Activated CD4-positive, CD25-positive, alpha-beta regulatory T cell treated with anti-CD3 and anti-CD28 coated beads, Interleukin-2, amount 50 U/mL, for 16 hours (primary cell): Measurements from ENCODE around the gene FAHD1.
"Not testable (repeated sequence)": the region's sequence is repeated elsewhere in the genome, so short reads cannot be mapped to it uniquely, and the experiment has no call there.

Experiments
- DNase-seq: peaks from one replicate; pipeline ENCODE4 v3.0.0-alpha.2; 2020; ENCODE audit warnings: low read depth, low spot score

Gene FAHD1

DNA sequence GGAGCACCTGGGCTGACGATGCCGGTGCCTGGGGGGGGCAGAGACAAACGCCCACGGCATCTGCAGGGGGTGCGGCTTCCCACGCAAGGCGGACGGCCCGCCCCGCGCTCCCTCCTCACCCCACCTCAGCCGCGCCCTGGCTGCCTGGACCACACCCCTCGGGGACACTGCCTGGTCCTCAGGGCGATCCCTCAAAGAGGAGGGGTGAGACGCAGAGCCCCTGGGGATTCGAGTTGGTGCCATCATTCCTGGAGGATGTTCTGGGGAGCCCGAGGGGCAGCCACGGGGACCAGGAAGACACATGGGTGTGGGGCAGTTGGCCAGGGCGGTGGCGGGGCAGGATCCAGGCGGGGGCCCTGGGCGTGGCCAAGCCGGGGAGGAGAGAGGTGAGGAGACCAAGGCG is 37.4 kb upstream of the FAHD1 start:
- DNase-seq: no peak

- no peak for DNase-seq
Measured at GRCh38 chr16:1790261-1790610, 36.8 kb upstream of the FAHD1 start.

DNA sequence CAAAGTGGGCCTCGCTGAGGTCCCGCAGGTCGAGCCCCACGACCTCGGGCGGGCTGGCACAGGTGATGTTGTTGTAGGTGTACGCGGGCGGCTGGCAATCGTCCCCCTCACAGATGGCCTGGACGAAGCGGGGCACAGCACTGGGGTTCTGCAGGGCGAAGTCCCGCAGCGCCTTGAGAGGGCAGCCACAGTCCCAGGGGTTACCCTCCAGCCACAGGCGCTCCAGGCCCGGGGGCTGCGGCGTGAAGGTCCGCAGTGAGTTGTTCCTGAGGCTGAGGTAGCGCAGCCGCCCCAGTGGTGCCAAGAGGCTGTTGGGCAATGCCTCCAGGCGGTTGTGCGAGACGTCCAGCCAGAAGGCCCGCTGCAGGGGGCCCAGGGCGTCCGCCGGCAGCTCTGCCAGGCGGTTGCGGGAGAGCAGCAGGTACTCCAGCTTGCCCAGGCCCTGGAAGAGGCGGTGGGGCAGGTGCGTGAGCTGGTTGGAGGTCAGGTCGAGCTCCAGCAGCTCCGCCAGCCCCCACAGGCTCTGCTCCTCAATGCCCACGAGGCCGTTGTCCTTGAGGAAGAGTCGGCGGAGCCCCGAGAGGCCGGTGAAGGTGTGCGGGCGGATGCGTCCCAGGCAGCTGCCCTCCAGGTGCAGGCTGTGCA is 36.3 kb upstream of the FAHD1 start:
- no peak for DNase-seq

GRCh38 chr16:1791256-1791942 is 35.6 kb upstream of the FAHD1 start:
- DNase-seq: no peak

- DNase-seq: no peak
Measured at GRCh38 chr16:1791943-1792812, 34.8 kb upstream of the FAHD1 start.

GRCh38 chr16:1792836-1793577 is 34.0 kb upstream of the FAHD1 start:
- no peak for DNase-seq

DNA sequence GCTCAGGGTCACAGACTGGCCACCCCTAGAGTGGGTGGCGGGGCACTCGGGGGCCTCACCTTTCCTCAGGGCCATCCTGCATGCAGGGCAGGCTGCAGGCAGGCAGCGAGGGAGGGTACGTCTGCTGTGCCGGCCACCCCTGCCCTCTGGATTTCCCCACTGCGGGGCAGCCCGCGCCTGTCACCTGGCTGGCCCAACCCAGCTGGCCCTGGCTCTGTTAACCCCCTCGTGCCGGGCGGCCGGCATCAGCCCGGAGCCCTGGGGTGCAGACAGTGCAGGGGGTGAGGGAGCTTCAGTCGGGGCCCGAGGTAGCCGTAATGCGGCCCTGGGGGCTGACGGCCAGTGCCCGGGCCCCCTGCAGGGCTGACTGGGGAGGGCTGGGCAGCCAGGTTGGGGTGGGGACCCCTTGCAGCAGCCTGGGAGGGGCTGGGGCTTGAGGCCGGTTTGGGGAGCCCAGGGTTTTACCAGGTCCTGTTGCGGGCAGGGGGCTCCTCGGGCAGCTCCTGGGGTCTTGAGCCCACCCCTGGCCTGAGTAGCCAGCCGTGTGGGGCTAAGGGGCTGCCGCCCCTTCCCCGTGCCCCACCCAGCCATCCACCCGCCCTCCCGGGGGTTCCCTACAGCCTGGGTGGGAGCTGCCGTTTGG is 33.3 kb upstream of the FAHD1 start, which contains the start of gene IGFALS:
TSS of gene IGFALS (minus strand) at position 128 of the 643 bp plus-strand sequence. CDS start at position 75, 53 bp downstream.
- DNase-seq: no peak

- no peak for DNase-seq
Measured at GRCh38 chr16:1794221-1794871, 32.7 kb upstream of the FAHD1 start.

GRCh38 chr16:1794908-1795666 is 31.9 kb upstream of the FAHD1 start:
- no peak for DNase-seq

DNA sequence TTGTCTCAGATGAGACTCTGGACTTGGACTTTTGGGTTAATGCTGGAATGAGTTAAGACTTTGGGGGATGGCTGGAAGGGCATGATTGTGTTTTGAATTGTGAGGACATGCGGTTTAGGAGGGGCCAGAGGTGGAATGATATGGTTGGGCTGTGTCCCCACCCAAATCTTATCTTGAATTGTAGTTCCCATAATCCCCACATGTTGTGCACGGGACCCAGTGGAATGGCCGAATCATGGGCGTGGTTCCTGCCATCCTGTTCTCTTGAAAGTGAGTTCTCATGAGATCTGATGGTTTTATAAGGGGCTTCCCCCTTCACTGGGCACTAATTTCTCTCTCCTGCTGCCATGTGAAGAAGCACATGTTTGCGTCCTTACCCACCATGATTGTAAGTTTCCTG is 27.7 kb upstream of the FAHD1 start:
- not testable (repeated sequence) for DNase-seq

DNA sequence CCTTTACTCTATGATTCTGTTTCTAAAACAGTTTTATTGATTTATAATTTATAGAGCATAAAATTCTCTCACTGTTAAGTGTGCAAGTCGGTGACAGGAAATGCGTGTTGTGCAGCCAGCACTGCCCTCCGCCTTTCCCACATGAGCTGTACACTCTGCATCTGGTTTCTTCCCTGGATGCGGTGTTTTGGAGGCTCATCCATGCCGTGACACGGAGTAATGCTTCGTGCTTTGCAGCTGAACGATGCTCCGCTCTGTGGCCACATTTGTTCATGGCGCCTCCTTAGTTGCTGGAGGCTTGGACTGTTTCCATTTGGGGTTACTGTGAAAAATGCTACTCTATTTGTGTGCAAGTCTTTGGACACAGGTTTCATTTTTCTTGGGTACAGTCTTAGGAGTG is 26.3 kb upstream of the FAHD1 start:
- DNase-seq: no peak

DNA sequence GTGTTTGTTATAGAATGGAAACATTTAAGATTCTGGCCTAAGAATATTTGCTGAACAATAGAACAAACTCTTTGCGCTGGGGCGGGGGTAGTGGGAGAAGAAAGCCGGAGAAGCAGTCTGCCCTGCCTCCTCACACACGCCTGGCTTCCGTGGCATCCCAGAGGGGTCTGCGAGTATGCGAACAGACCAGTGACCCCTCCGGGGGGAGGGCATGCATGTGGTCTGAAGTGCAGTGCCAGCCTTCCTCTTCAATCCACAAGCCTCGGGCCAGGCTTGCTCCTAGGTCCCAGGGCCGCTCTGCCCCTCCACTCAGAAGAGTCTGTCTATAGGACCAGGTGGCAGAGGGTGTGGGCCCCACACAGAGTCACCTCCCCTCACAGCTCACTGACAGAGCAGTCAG is 19.4 kb upstream of the FAHD1 start:
- no peak for DNase-seq

DNA sequence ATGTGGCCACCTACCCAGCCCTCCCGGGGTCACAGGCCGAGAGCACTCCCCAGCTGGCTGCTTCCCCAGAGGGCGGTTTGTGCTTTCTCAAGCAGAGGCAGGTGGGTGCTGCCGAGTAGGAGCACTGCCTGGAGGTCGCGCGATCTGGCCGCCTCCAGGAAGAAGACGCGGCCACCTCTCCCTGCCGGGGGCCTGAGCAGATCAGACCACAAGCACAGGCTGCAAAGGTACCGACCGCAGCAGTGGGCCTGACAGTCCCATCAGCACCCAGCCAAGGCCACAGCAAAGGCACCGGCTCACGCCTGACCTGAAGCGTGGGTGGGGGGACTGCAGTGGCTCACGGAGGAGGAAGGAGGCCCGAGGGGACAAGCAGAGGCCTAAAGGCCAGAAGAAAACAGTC is 18.3 kb upstream of the FAHD1 start:
- DNase-seq: no peak

GRCh38 chr16:1809281-1809801 is 17.7 kb upstream of the FAHD1 start:
- no peak for DNase-seq

- DNase-seq: no peak
Measured at GRCh38 chr16:1810106-1810505, 16.9 kb upstream of the FAHD1 start.

- DNase-seq: no peak
Measured at GRCh38 chr16:1810536-1810935, 16.5 kb upstream of the FAHD1 start.

GRCh38 chr16:1812732-1813163 is 14.3 kb upstream of the FAHD1 start:
- DNase-seq: no peak

GRCh38 chr16:1815461-1815860 is 11.5 kb upstream of the FAHD1 start:
- DNase-seq: no peak

DNA sequence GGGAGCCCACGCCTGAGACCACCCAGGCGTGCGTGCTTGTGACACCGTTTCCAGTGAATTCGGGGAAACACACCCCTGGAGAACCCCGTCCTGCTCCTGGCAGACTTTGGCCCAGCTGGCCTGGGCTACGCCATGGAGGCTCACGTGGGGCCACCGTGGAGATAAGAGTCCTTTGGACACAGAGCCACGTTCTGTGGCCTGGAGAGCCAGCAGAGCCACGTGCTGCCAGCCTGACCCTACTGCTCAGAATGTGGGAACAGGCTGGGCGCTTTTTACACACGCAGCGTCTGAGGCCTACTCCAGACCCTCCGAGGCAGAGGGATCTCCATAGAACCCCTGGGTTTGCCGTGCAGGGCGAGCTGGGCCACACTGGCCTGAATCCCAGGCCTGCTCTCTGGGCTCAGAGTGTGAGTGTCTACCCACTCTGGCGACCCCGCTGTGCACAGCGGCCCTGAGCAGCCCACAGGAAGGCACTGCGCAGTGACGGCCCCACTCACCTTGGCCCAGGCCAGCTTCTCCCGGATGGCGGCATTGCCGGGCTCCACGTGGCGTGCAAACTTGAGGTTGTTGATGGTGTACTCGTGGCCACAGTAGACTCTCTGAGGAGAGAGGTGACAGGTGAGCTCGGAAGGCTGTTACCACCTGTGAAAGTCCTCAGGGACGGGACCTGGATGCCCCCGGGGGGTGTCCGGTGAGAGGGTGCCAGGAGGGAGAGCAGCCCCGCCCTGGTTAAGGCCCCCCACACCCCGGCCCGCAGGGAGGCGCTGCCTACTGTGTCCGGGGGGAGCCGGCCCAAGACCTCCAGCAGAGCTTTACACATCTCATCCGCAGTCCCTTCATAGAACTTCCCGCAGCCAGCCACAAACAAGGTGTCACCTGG is 10.4 kb upstream of the FAHD1 start:
- DNase-seq: no peak
